Measurements from ENCODE around the gene CPPED1. TPM values are rescaled to one million over a fixed set of nuclear protein-coding genes. Genes with fewer than 3 reads are reported as not detected.

CPPED1 gene
- total RNA-seq, 1 donor from 2014 or later: 22.7 TPM

DNA sequence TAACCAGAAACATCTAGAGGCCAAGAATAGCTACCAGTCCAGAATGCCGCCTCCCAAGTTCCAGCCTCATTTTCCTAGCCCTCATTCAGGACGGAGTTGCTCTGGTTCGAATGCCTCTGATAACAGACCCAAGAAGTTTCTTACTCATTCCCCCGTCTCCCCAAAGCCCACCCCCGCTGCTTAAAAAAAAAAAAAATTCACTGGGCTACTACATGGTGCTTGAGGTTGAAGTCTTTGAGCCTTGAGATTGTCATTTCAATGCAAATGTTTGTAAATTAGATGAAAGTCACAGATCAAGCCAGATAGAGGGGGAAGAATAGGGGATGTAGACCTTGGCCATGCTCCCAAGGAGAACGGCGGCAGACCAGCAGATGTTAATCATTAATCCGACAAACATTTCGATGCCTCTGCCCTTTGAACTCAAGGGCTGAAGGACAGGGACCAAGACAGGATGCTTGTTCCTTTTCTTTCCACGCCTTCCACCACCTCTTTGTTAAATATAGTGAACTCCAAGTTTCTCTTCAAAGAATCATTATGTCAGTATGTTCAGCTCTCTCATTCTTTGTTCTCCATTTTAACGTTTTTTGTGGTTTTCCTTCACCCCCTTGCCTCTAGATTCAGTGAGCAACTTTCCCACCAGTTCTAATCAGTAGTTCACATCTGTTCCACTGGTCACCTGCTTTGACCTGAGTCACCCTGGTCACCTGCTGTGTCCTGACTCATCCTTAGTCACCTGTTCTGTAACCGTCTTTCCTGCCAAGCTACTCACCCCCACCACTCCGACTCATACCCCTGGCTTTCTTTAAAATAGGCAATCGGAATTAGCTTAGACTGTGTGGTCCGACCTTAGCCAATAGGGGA, 190.3 kb downstream of the CPPED1 start:
- DNase-seq (ENCODE audit: low spot score): no peak

DNA sequence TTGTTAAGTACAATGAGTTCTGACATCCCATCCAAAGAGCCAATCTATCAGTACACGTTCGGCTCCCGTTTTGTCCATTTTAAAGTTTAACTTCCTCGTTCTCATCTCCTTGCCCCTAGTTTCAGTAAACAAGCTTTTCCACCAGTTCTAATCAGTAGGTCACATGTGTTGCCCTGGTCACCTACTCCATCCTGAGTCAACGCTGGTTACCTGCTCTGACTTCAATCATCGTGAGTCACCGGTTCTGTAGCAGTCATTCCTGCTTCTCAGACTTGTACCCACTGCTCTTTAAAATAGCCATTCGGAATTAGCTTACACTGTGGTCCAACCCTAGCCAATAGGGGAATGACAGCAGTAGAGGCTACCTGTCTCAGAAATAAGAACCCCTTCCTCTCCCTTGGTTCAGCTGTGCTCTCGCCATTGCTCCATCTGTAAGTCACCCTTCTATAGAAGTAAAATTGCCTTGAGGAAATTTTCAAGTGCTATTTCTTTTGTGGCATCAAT, 191.0 kb downstream of the CPPED1 start:
- DNase-seq (ENCODE audit: low spot score): no peak

DNA sequence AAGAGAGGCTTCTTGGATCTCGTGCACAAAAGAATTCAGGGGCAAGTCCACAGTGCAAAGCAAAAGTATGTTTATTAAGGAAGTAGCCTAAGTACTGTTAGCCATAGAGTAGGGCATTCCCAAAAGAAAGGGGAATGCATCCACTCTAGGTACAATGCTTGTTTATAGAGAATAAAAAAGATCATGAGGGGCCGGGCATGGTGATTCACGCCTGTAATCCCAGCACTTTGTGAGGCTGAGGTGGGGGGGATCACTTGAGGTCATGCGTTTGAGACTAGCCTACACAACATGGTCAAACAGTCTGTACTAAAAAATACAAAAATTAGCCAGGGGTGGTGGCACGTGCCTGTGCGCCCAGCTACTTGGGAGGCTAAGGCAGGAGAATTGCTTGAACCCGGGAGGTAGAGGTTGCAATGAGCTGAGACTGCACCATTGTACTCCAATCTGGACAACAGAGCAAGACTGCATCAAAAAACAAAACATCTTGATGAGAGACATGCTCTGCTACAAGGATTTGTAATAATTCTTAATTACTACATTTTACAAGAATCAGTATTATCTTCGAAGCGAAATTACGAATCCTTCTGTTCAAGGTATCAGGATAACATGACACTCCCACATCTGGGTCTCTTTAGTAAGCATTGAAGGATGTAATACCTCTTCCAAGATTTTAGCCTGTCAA, 191.6 kb downstream of the CPPED1 start:
- DNase-seq (ENCODE audit: low spot score): no peak

GRCh38 chr16:12611006-12611477, 192.6 kb downstream of the CPPED1 start:
- no peak for DNase-seq (ENCODE audit: low spot score)

DNA sequence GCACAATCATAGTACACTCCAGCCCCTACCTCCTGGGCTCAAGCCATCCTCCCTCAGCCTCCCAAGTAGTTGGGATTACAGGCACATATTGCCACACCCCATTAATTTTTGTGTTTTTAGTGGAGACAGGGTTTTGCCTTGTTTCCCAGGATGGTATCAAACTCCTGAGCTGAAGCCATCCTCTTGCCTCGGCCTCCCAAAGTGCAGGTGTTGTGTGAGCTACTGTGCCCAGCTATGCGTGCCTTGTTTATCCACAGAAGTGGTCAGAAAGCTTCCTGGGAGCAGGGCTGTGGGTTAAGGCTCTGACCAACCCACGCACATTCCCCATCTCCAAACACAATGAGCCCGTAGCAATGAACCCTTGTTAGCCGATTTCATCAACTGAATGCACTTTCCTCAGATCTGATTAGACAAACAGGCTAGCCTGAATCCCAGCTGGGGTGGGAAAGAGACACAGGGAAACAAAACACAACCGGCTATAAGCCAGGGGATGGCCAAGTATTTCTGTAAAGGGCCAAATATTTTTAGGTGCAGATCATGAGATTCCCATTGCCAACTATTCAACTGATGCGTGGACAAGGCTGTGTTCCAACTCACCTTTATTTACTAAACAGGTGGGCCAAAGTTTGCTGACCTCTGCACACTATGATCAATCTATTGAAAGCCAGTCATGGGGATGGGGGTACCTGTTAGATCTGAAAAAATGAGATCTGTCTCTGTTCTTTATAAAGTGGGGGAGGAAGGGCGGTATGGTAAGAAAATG, 193.6 kb downstream of the CPPED1 start:
- no peak for DNase-seq (ENCODE audit: low spot score)

Small RNA genes within 50 kb of the gene (microRNA-seq; reads per million reads assigned to microRNA genes)
- gene MIR4718 (ENCODE audit: borderline number of aligned reads): not detected

Other genes with a start within 250 kb of the CPPED1 start
- not detected for gene SHISA9, start 97.7 kb upstream of the CPPED1 start, total RNA-seq